ENCODE measurements around the gene HLCS. TPM values are rescaled to one million over a fixed set of nuclear protein-coding genes. Genes with fewer than 3 reads are reported as not detected.

The HLCS gene
- total and polyA plus RNA-seq, 2 donors (not counting 3 experiments of a cell fraction or from before 2014, with no cell fraction given): 6.7 to 17.2 TPM

DNA sequence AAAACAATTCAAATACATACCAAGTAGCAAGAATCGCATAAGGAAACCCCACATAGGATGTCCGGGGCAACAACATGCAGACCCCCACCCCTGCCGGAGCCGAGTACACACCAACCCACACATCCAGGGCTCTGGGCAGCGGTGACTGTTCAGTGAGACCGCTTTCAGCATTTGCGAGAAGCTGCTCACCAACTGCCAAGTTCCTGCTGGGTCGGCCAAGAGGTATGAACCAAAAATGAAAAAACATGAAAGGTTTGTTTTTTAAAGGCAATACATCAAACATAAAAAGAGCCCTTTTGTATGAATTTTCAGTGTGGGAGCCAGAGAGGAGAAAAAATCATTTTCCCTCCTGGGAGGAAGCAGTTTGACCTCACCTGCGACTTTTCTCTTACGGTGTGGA, 175.3 kb downstream of the HLCS start:
- TF ChIP-seq MYC (IDR thresholded peaks at IDR 0.05; ENCODE audit: low read depth, low read length) (no peak), FOS (IDR thresholded peaks at IDR 0.05; ENCODE audit: borderline replicate concordance, insufficient read depth, low read length) (no peak), POLR2AphosphoS5 (IDR thresholded peaks at IDR 0.05; ENCODE audit: insufficient read depth, low read depth, low read length) (no peak), JUN (IDR thresholded peaks at IDR 0.05; ENCODE audit: borderline replicate concordance, insufficient read depth, insufficient read length, low read depth) (no peak), GATA2 (IDR thresholded peaks at IDR 0.05; ENCODE audit: insufficient read depth, insufficient read length, low read depth, low read length) (no peak), EZH2 (IDR thresholded peaks at IDR 0.05; ENCODE audit: borderline replicate concordance, low read depth, low read length, severe bottlenecking) (no peak), POLR2A (IDR thresholded peaks at IDR 0.05; ENCODE audit: low read depth, low read length) (no peak)
- TF ChIP-seq, protein P1, sequence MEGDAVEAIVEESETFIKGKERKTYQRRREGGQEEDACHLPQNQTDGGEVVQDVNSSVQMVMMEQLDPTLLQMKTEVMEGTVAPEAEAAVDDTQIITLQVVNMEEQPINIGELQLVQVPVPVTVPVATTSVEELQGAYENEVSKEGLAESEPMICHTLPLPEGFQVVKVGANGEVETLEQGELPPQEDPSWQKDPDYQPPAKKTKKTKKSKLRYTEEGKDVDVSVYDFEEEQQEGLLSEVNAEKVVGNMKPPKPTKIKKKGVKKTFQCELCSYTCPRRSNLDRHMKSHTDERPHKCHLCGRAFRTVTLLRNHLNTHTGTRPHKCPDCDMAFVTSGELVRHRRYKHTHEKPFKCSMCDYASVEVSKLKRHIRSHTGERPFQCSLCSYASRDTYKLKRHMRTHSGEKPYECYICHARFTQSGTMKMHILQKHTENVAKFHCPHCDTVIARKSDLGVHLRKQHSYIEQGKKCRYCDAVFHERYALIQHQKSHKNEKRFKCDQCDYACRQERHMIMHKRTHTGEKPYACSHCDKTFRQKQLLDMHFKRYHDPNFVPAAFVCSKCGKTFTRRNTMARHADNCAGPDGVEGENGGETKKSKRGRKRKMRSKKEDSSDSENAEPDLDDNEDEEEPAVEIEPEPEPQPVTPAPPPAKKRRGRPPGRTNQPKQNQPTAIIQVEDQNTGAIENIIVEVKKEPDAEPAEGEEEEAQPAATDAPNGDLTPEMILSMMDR (IDR thresholded peaks at IDR 0.05; ENCODE audit: extremely low read depth in 1 of 2, insufficient read depth in 1 of 2, low read depth in 1 of 2, low read length in 2 of 2): no peak
- TF ChIP-seq, protein P2, sequence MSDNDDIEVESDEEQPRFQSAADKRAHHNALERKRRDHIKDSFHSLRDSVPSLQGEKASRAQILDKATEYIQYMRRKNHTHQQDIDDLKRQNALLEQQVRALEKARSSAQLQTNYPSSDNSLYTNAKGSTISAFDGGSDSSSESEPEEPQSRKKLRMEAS (IDR thresholded peaks at IDR 0.05; ENCODE audit: insufficient read depth, insufficient read length): no peak
- no peaks in the 10 kb centered on the region for H3K36me3 ChIP-seq (ENCODE audit: control insufficient read depth in 2 of 2, extremely low read depth in 1 of 2, insufficient read depth in 2 of 2, low read length in 2 of 2)
- no peaks in the 10 kb centered on the region for H3K4me1 ChIP-seq (ENCODE audit: control insufficient read depth, extremely low read depth, insufficient read depth, low read length)
- dilution Hi-C loops (cut with MboI; ENCODE audit: extremely low pct_ligation_motif_present, low sequenced_read_pairs): no loop called here
- no peak overlapping the region for H3K4me2 ChIP-seq (ENCODE audit: insufficient read depth, low read length)
- no peak overlapping the region for H2AFZ ChIP-seq (ENCODE audit: low read depth, low read length)
- no peaks in the 10 kb centered on the region for H4K20me1 ChIP-seq (replicated peaks; ENCODE audit: control insufficient read depth, extremely low read depth, insufficient read depth, low read length)
- FAIRE-seq: no peak
- no peaks in the 10 kb centered on the region for H3K9me1 ChIP-seq (replicated peaks; ENCODE audit: control insufficient read depth, extremely low read depth, insufficient read depth, low read length)
- DNase-seq (ENCODE audit: low read depth, low spot score): no peak
- BruUV-seq (replicated peaks): no TSS peak
- no peak overlapping the region for H3K27ac ChIP-seq (ENCODE audit: insufficient read depth, low read depth, low read length)
- ChIA-PET CTCF (interaction anchor here (1.1 kb wide), 1 partner anchor 13 kb away, joined by 4 read pairs; no protein-coding TSS in a partner anchor), POLR2A (no interaction called here)
- intact Hi-C loops (cut with micrococcal nuclease): no loop called here
- no peaks in the 10 kb centered on the region for H3K27me3 ChIP-seq (ENCODE audit: control insufficient read depth in 2 of 2, insufficient read depth in 2 of 2, low read length in 2 of 2)
- H3K79me2 ChIP-seq (ENCODE audit: control insufficient read depth, insufficient read depth, low read length): no peaks in the 10 kb centered on the region
- no peak overlapping the region for H3K4me3 ChIP-seq (replicated peaks in 1 of 3; ENCODE audit: insufficient read depth in 1 of 3, low read depth in 1 of 3, low read length in 3 of 3)
- no peaks in the 10 kb centered on the region for H3K9me3 ChIP-seq (replicated peaks; ENCODE audit: control insufficient read depth, insufficient read depth, low read length)
- no peak overlapping the region for H3K9ac ChIP-seq (replicated peaks; ENCODE audit: extremely low read depth, insufficient read depth, low read length)

All from endothelial cell of umbilical vein (primary cell).